Liver (tissue), 3 donors: ENCODE measurements around the gene WDR46.

Experiments
- EGR1 ChIP-seq, 2 donors: IDR thresholded peaks; 2 replicates each; pipeline ENCODE4 v1.6.1; 2016 to 2018; ENCODE audit warnings: antibody characterized with exemption in 2 of 2, low read depth in 2 of 2
- GABPA ChIP-seq, 2 donors: IDR thresholded peaks in 1 of 2; conservative IDR thresholded peaks in 1 of 2; 2 replicates each; pipeline ENCODE4 v1.6.1; 2016; ENCODE audit warnings: antibody characterized with exemption in 2 of 2, mild to moderate bottlenecking in 1 of 2, moderate library complexity in 1 of 2
- JUND ChIP-seq, 2 donors: IDR thresholded peaks; 2 replicates each; pipeline ENCODE4 v1.6.1; 2016; ENCODE audit warnings: antibody characterized with exemption in 2 of 2
- NR2F2 ChIP-seq: IDR thresholded peaks from 2 replicates; pipeline ENCODE4 v1.6.1; 2016; ENCODE audit warnings: antibody characterized with exemption
- RAD21 ChIP-seq, 2 donors: IDR thresholded peaks; 2 replicates each; pipeline ENCODE4 v1.6.1; 2016; ENCODE audit warnings: antibody characterized with exemption in 2 of 2, mild to moderate bottlenecking in 2 of 2
- RXRA ChIP-seq, 2 donors: IDR thresholded peaks; 2 replicates each; pipeline ENCODE4 v1.6.1; 2017 to 2018; ENCODE audit warnings: antibody characterized with exemption in 2 of 2, mild to moderate bottlenecking in 1 of 2
- SP1 ChIP-seq: IDR thresholded peaks from 2 replicates; pipeline ENCODE4 v1.6.1; 2018; ENCODE audit warnings: antibody characterized with exemption, mild to moderate bottlenecking
- TAF1 ChIP-seq: conservative IDR thresholded peaks from 2 replicates; pipeline ENCODE4 v1.6.1; 2016; ENCODE audit warnings: antibody characterized with exemption, mild to moderate bottlenecking
- YY1 ChIP-seq: IDR thresholded peaks from 2 replicates; pipeline ENCODE4 v1.6.1; 2016; ENCODE audit warnings: antibody characterized with exemption, mild to moderate bottlenecking
- TF ChIP-seq, protein P1 (sequence below): fragments of 150-350 bp; IDR thresholded peaks from 2 replicates; pipeline ENCODE4 v1.5.1; 2017; ENCODE audit warnings: improper control_type of control experiment, low read depth, low read length; ENCODE audit not compliant: missing input control
- TF ChIP-seq, protein P2 (sequence below): IDR thresholded peaks from 2 replicates; pipeline ENCODE4 v1.6.1; 2016; ENCODE audit warnings: antibody characterized with exemption, mild to moderate bottlenecking
- TF ChIP-seq, protein P3 (sequence below): IDR thresholded peaks from 2 replicates; pipeline ENCODE4 v1.6.1; 2016; ENCODE audit warnings: antibody characterized with exemption
- donor health status: healthy.
- donor health status: healthy.

DNA sequence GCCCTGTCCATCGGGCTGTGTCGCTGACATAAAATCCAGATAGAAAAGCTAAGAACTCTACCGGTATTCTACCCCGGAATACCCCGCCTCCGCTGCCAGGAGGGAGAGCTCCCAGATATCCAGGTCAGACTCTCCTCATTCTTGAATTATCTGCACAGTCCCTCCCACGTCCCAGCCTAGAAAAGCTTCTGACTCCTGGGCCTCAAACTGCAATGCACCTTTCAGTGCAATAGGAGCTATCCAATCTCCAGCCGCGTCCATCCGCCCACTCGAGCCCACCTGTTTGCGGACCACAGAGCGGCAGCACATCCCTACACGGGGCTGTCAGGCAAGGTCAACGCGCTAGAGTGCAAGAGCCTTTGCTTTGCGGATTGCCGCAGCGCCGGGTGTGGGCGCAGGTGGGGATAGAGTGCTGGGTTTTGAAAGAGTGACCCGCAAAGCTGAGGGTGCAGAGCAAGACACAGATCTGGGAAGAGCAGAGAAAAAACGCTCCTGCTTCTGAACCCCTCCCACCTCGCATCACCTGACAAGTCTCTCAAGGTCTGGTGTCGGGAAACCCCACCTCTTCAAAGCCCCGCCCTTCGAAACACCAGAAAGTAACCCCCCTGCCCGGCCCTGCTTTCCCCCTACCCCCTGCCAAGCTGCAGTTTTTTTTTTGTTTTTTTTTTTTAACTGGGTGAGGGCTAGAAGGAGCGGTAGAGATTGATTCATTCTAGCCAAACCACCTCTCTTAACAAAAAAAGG, 23.5 kb upstream of the WDR46 start:
- no peak for TF ChIP-seq RAD21 (IDR thresholded peaks at IDR 0.05)
- TF ChIP-seq, protein P1, sequence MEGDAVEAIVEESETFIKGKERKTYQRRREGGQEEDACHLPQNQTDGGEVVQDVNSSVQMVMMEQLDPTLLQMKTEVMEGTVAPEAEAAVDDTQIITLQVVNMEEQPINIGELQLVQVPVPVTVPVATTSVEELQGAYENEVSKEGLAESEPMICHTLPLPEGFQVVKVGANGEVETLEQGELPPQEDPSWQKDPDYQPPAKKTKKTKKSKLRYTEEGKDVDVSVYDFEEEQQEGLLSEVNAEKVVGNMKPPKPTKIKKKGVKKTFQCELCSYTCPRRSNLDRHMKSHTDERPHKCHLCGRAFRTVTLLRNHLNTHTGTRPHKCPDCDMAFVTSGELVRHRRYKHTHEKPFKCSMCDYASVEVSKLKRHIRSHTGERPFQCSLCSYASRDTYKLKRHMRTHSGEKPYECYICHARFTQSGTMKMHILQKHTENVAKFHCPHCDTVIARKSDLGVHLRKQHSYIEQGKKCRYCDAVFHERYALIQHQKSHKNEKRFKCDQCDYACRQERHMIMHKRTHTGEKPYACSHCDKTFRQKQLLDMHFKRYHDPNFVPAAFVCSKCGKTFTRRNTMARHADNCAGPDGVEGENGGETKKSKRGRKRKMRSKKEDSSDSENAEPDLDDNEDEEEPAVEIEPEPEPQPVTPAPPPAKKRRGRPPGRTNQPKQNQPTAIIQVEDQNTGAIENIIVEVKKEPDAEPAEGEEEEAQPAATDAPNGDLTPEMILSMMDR: no peak
- TF ChIP-seq YY1: no peak
- TF ChIP-seq GABPA (IDR thresholded peaks at IDR 0.05 in 1 of 2, conservative IDR thresholded peaks at IDR 0.05 in 1 of 2): peak in 1 of 2 donors; percentile 45
- TF ChIP-seq, protein P2, sequence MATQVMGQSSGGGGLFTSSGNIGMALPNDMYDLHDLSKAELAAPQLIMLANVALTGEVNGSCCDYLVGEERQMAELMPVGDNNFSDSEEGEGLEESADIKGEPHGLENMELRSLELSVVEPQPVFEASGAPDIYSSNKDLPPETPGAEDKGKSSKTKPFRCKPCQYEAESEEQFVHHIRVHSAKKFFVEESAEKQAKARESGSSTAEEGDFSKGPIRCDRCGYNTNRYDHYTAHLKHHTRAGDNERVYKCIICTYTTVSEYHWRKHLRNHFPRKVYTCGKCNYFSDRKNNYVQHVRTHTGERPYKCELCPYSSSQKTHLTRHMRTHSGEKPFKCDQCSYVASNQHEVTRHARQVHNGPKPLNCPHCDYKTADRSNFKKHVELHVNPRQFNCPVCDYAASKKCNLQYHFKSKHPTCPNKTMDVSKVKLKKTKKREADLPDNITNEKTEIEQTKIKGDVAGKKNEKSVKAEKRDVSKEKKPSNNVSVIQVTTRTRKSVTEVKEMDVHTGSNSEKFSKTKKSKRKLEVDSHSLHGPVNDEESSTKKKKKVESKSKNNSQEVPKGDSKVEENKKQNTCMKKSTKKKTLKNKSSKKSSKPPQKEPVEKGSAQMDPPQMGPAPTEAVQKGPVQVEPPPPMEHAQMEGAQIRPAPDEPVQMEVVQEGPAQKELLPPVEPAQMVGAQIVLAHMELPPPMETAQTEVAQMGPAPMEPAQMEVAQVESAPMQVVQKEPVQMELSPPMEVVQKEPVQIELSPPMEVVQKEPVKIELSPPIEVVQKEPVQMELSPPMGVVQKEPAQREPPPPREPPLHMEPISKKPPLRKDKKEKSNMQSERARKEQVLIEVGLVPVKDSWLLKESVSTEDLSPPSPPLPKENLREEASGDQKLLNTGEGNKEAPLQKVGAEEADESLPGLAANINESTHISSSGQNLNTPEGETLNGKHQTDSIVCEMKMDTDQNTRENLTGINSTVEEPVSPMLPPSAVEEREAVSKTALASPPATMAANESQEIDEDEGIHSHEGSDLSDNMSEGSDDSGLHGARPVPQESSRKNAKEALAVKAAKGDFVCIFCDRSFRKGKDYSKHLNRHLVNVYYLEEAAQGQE: no peak
- no peak for TF ChIP-seq JUND (IDR thresholded peaks at IDR 0.05)
- peak; percentile 20 for TF ChIP-seq SP1
- no peak for TF ChIP-seq TAF1
- no peak for TF ChIP-seq EGR1 (IDR thresholded peaks at IDR 0.05; ENCODE audit: low read depth in 2 of 2)
- peak; percentile 88 to 98 for TF ChIP-seq RXRA (IDR thresholded peaks at IDR 0.05)
- TF ChIP-seq NR2F2: no peak
- TF ChIP-seq, protein P3, sequence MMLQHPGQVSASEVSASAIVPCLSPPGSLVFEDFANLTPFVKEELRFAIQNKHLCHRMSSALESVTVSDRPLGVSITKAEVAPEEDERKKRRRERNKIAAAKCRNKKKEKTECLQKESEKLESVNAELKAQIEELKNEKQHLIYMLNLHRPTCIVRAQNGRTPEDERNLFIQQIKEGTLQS: no peak
